HEK293 (cell line): ENCODE results near the gene HES3.

Experiments used
- IKZF3 ChIP-seq: fragments of 450-650 bp; IDR thresholded peaks from 2 replicates; pipeline ENCODE4 v1.5.0; 2018; ENCODE audit warnings: missing biosample characterization, mild to moderate bottlenecking, missing genetic modification characterization, moderate library complexity
- MEIS1 ChIP-seq: sonication (generic); formaldehyde crosslinking; IDR thresholded peaks from 2 replicates; pipeline ENCODE4 v1.8.1; 2022; ENCODE audit warnings: missing genetic modification reagents, mild to moderate bottlenecking, borderline replicate concordance
- SP7 ChIP-seq: fragments of 450-650 bp; formaldehyde crosslinking; IDR thresholded peaks from 2 replicates; pipeline ENCODE4 v1.5.1; 2016; ENCODE audit warnings: missing biosample characterization, missing genetic modification characterization
- TRIM28 ChIP-seq: IDR thresholded peaks from 2 replicates; pipeline ENCODE4 v1.6.1; 2011; ENCODE audit warnings: low read length, control low read depth, borderline replicate concordance
- YY1 ChIP-seq: fragments of 450-650 bp; formaldehyde crosslinking; IDR thresholded peaks from 2 replicates; pipeline ENCODE4 v1.5.1; 2018; ENCODE audit warnings: missing biosample characterization, missing genetic modification characterization
- ZBTB7A ChIP-seq: fragments of 450-650 bp; formaldehyde crosslinking; IDR thresholded peaks from 2 replicates; pipeline ENCODE4 v1.5.1; 2016; ENCODE audit warnings: low read depth, missing biosample characterization, missing genetic modification characterization
- ZBTB8A ChIP-seq: fragments of 450-650 bp; formaldehyde crosslinking; IDR thresholded peaks from 2 replicates; pipeline ENCODE4 v1.5.1; 2016; ENCODE audit warnings: missing biosample characterization, missing genetic modification characterization
- ZFP37 ChIP-seq: fragments of 450-650 bp; formaldehyde crosslinking; IDR thresholded peaks from 2 replicates; pipeline ENCODE4 v1.5.1; 2016; ENCODE audit warnings: missing biosample characterization, missing genetic modification characterization
- ZFP69B ChIP-seq: fragments of 450-650 bp; formaldehyde crosslinking; IDR thresholded peaks from 2 replicates; pipeline ENCODE4 v1.5.1; 2016; ENCODE audit warnings: missing biosample characterization, missing genetic modification characterization
- ZNF114 ChIP-seq: fragments of 450-650 bp; formaldehyde crosslinking; IDR thresholded peaks from 2 replicates; pipeline ENCODE4 v1.5.0; 2017; ENCODE audit warnings: missing biosample characterization, missing genetic modification characterization
- ZNF184 ChIP-seq: fragments of 450-650 bp; IDR thresholded peaks from 2 replicates; pipeline ENCODE4 v1.5.1; 2018; ENCODE audit warnings: missing biosample characterization, mild to moderate bottlenecking, missing genetic modification characterization
- ZNF19 ChIP-seq: fragments of 450-650 bp; formaldehyde crosslinking; IDR thresholded peaks from 2 replicates; pipeline ENCODE4; 2016; ENCODE audit warnings: missing biosample characterization, missing genetic modification characterization, low read depth
- ZNF24 ChIP-seq: fragments of 450-650 bp; formaldehyde crosslinking; IDR thresholded peaks from 2 replicates; pipeline ENCODE4 v1.5.1; 2016; ENCODE audit warnings: missing biosample characterization, missing genetic modification characterization
- ZNF292 ChIP-seq: fragments of 450-650 bp; formaldehyde crosslinking; IDR thresholded peaks from 2 replicates; pipeline ENCODE4 v1.5.1; 2016; ENCODE audit warnings: low read depth, missing biosample characterization, missing genetic modification characterization, borderline replicate concordance
- ZNF341 ChIP-seq: fragments of 450-650 bp; formaldehyde crosslinking; IDR thresholded peaks from 2 replicates; pipeline ENCODE4; 2016; ENCODE audit warnings: low read depth, missing biosample characterization, missing genetic modification characterization
- ZNF555 ChIP-seq: fragments of 450-650 bp; formaldehyde crosslinking; conservative IDR thresholded peaks from 2 replicates; pipeline ENCODE4 v1.5.1; 2017; ENCODE audit warnings: missing biosample characterization, mild to moderate bottlenecking, missing genetic modification characterization, inconsistent platforms
- ZNF596 ChIP-seq: fragments of 450-650 bp; IDR thresholded peaks from 2 replicates; pipeline ENCODE4 v1.5.0; 2018; ENCODE audit warnings: missing biosample characterization, mild to moderate bottlenecking, missing genetic modification characterization, moderate library complexity
- ZNF660 ChIP-seq: fragments of 450-650 bp; IDR thresholded peaks from 2 replicates; pipeline ENCODE4 v1.5.1; 2018; ENCODE audit warnings: missing biosample characterization, mild to moderate bottlenecking, missing genetic modification characterization
- TF ChIP-seq, protein P1 (sequence below): fragments of 450-650 bp; formaldehyde crosslinking; IDR thresholded peaks from 2 replicates; pipeline ENCODE4 v1.5.1; 2016; ENCODE audit warnings: missing biosample characterization, missing genetic modification characterization, borderline replicate concordance
- TF ChIP-seq, protein P2 (sequence below): fragments of 450-650 bp; formaldehyde crosslinking; IDR thresholded peaks from 2 replicates; pipeline ENCODE4 v1.5.1; 2016; ENCODE audit warnings: missing biosample characterization, missing genetic modification characterization, low read depth
- TF ChIP-seq, protein P3 (sequence below): fragments of 450-650 bp; formaldehyde crosslinking; IDR thresholded peaks from 2 replicates; pipeline ENCODE4 v1.5.1; 2016; ENCODE audit warnings: missing biosample characterization, missing genetic modification characterization
- TF ChIP-seq, protein P4 (sequence below): fragments of 450-650 bp; formaldehyde crosslinking; IDR thresholded peaks from 2 replicates; pipeline ENCODE4 v1.5.1; 2016; ENCODE audit warnings: missing biosample characterization, missing genetic modification characterization
- TF ChIP-seq, protein P5 (sequence below): fragments of 450-650 bp; formaldehyde crosslinking; IDR thresholded peaks from 2 replicates; pipeline ENCODE4 v1.5.1; 2016; ENCODE audit warnings: missing biosample characterization, missing genetic modification characterization

HES3 gene

DNA sequence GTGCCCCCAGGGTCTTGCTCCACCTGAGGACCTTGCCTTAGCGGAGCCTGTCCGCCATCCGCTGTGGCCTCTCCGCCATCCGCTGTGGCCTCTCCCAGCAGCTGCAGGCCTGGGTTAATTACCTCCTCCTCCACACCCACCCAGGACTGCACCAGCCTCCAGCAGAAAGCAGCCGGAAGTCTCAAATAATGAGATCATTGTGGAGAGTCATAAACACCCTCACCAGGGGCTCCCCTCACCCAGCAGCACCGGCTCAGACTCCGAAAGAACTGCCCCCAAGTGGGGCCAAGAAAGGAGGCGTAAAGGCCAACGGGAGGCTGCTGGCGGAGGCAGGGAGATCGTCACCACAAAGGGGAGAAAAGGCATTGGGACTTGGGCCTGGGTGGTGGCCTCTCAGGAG lies 27.6 kb downstream of the HES3 start (continued):
- TF ChIP-seq, protein P1, sequence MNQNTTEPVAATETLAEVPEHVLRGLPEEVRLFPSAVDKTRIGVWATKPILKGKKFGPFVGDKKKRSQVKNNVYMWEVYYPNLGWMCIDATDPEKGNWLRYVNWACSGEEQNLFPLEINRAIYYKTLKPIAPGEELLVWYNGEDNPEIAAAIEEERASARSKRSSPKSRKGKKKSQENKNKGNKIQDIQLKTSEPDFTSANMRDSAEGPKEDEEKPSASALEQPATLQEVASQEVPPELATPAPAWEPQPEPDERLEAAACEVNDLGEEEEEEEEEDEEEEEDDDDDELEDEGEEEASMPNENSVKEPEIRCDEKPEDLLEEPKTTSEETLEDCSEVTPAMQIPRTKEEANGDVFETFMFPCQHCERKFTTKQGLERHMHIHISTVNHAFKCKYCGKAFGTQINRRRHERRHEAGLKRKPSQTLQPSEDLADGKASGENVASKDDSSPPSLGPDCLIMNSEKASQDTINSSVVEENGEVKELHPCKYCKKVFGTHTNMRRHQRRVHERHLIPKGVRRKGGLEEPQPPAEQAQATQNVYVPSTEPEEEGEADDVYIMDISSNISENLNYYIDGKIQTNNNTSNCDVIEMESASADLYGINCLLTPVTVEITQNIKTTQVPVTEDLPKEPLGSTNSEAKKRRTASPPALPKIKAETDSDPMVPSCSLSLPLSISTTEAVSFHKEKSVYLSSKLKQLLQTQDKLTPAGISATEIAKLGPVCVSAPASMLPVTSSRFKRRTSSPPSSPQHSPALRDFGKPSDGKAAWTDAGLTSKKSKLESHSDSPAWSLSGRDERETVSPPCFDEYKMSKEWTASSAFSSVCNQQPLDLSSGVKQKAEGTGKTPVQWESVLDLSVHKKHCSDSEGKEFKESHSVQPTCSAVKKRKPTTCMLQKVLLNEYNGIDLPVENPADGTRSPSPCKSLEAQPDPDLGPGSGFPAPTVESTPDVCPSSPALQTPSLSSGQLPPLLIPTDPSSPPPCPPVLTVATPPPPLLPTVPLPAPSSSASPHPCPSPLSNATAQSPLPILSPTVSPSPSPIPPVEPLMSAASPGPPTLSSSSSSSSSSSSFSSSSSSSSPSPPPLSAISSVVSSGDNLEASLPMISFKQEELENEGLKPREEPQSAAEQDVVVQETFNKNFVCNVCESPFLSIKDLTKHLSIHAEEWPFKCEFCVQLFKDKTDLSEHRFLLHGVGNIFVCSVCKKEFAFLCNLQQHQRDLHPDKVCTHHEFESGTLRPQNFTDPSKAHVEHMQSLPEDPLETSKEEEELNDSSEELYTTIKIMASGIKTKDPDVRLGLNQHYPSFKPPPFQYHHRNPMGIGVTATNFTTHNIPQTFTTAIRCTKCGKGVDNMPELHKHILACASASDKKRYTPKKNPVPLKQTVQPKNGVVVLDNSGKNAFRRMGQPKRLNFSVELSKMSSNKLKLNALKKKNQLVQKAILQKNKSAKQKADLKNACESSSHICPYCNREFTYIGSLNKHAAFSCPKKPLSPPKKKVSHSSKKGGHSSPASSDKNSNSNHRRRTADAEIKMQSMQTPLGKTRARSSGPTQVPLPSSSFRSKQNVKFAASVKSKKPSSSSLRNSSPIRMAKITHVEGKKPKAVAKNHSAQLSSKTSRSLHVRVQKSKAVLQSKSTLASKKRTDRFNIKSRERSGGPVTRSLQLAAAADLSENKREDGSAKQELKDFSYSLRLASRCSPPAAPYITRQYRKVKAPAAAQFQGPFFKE (tag by site-specific recombination): no peak
- TF ChIP-seq ZFP37 (tag by site-specific recombination) (no peak), ZNF596 (tag by site-specific recombination) (no peak), SP7 (tag by site-specific recombination) (peak; percentile 94), ZNF19 (tag by site-specific recombination) (no peak), ZNF341 (peak; percentile 75), ZNF24 (tag by site-specific recombination) (0 out of 2 replicates have a peak, but pooled peaks have one; percentile 21), ZNF660 (peak; percentile 77; the same call in 1 of the 2 replicates), ZBTB7A (tag by site-specific recombination) (no peak), ZNF555 (tag by site-specific recombination) (no peak), ZBTB8A (tag by site-specific recombination) (peak; percentile 77), ZNF292 (tag by site-specific recombination) (no peak), MEIS1 (CRISPR knock-in tag) (no peak), ZNF114 (tag by site-specific recombination) (no peak), YY1 (tag by site-specific recombination) (no peak), ZNF184 (tag by site-specific recombination) (no peak), IKZF3 (tag by site-specific recombination) (no peak; the same call in 1 of the 2 replicates), ZFP69B (tag by site-specific recombination) (peak; percentile 65; the same call in 1 of the 2 replicates), TRIM28 (peak; percentile 49; the same call in 1 of the 2 replicates)
- TF ChIP-seq, protein P2, sequence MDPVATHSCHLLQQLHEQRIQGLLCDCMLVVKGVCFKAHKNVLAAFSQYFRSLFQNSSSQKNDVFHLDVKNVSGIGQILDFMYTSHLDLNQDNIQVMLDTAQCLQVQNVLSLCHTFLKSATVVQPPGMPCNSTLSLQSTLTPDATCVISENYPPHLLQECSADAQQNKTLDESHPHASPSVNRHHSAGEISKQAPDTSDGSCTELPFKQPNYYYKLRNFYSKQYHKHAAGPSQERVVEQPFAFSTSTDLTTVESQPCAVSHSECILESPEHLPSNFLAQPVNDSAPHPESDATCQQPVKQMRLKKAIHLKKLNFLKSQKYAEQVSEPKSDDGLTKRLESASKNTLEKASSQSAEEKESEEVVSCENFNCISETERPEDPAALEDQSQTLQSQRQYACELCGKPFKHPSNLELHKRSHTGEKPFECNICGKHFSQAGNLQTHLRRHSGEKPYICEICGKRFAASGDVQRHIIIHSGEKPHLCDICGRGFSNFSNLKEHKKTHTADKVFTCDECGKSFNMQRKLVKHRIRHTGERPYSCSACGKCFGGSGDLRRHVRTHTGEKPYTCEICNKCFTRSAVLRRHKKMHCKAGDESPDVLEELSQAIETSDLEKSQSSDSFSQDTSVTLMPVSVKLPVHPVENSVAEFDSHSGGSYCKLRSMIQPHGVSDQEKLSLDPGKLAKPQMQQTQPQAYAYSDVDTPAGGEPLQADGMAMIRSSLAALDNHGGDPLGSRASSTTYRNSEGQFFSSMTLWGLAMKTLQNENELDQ: no peak
- TF ChIP-seq, protein P3, sequence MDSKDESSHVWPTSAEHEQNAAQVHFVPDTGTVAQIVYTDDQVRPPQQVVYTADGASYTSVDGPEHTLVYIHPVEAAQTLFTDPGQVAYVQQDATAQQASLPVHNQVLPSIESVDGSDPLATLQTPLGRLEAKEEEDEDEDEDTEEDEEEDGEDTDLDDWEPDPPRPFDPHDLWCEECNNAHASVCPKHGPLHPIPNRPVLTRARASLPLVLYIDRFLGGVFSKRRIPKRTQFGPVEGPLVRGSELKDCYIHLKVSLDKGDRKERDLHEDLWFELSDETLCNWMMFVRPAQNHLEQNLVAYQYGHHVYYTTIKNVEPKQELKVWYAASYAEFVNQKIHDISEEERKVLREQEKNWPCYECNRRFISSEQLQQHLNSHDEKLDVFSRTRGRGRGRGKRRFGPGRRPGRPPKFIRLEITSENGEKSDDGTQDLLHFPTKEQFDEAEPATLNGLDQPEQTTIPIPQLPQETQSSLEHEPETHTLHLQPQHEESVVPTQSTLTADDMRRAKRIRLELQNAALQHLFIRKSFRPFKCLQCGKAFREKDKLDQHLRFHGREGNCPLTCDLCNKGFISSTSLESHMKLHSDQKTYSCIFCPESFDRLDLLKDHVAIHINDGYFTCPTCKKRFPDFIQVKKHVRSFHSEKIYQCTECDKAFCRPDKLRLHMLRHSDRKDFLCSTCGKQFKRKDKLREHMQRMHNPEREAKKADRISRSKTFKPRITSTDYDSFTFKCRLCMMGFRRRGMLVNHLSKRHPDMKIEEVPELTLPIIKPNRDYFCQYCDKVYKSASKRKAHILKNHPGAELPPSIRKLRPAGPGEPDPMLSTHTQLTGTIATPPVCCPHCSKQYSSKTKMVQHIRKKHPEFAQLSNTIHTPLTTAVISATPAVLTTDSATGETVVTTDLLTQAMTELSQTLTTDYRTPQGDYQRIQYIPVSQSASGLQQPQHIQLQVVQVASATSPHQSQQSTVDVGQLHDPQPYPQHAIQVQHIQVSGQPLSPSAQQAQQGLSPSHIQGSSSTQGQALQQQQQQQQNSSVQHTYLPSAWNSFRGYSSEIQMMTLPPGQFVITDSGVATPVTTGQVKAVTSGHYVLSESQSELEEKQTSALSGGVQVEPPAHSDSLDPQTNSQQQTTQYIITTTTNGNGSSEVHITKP (tag by site-specific recombination): peak; percentile 71
- TF ChIP-seq, protein P4, sequence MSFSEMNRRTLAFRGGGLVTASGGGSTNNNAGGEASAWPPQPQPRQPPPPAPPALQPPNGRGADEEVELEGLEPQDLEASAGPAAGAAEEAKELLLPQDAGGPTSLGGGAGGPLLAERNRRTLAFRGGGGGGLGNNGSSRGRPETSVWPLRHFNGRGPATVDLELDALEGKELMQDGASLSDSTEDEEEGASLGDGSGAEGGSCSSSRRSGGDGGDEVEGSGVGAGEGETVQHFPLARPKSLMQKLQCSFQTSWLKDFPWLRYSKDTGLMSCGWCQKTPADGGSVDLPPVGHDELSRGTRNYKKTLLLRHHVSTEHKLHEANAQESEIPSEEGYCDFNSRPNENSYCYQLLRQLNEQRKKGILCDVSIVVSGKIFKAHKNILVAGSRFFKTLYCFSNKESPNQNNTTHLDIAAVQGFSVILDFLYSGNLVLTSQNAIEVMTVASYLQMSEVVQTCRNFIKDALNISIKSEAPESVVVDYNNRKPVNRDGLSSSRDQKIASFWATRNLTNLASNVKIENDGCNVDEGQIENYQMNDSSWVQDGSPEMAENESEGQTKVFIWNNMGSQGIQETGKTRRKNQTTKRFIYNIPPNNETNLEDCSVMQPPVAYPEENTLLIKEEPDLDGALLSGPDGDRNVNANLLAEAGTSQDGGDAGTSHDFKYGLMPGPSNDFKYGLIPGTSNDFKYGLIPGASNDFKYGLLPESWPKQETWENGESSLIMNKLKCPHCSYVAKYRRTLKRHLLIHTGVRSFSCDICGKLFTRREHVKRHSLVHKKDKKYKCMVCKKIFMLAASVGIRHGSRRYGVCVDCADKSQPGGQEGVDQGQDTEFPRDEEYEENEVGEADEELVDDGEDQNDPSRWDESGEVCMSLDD: no peak; the same call in 1 of the 2 replicates
- TF ChIP-seq, protein P5, sequence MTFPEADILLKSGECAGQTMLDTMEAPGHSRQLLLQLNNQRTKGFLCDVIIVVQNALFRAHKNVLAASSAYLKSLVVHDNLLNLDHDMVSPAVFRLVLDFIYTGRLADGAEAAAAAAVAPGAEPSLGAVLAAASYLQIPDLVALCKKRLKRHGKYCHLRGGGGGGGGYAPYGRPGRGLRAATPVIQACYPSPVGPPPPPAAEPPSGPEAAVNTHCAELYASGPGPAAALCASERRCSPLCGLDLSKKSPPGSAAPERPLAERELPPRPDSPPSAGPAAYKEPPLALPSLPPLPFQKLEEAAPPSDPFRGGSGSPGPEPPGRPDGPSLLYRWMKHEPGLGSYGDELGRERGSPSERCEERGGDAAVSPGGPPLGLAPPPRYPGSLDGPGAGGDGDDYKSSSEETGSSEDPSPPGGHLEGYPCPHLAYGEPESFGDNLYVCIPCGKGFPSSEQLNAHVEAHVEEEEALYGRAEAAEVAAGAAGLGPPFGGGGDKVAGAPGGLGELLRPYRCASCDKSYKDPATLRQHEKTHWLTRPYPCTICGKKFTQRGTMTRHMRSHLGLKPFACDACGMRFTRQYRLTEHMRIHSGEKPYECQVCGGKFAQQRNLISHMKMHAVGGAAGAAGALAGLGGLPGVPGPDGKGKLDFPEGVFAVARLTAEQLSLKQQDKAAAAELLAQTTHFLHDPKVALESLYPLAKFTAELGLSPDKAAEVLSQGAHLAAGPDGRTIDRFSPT (tag by site-specific recombination): peak; percentile 32; the same call in 1 of the 2 replicates
